Measurements from ENCODE around the gene DPM1.

DNA sequence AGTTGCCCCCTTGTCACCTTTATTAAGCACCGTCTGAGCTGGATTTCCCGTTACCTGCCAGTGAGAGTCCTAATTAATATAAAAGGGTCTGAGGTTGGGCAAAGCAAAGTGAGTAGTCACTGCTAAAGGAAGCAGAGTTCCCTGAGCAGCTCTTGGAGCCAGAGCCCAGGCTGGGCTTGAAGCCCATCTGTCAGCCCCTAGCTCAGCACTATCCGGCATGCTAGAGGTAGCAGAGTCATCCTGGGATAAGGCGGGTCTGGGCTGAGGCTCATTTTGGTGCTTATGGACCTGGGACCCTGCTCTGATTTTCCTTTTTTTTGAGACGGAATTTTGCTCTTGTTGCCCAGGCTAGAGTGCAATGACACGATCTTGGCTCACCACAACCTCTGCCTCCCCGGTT lies 73.3 kb downstream of the DPM1 start:
- TF ChIP-seq ZBTB21 (CRISPR knock-in tag; IDR thresholded peaks at IDR 0.05; ENCODE audit: borderline replicate concordance), result no peak
- TF ChIP-seq, protein P1, sequence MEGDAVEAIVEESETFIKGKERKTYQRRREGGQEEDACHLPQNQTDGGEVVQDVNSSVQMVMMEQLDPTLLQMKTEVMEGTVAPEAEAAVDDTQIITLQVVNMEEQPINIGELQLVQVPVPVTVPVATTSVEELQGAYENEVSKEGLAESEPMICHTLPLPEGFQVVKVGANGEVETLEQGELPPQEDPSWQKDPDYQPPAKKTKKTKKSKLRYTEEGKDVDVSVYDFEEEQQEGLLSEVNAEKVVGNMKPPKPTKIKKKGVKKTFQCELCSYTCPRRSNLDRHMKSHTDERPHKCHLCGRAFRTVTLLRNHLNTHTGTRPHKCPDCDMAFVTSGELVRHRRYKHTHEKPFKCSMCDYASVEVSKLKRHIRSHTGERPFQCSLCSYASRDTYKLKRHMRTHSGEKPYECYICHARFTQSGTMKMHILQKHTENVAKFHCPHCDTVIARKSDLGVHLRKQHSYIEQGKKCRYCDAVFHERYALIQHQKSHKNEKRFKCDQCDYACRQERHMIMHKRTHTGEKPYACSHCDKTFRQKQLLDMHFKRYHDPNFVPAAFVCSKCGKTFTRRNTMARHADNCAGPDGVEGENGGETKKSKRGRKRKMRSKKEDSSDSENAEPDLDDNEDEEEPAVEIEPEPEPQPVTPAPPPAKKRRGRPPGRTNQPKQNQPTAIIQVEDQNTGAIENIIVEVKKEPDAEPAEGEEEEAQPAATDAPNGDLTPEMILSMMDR (IDR thresholded peaks at IDR 0.05), result no peak
- no peak for TF ChIP-seq CREB1 (CRISPR knock-in tag; IDR thresholded peaks at IDR 0.05)
- no peak for TF ChIP-seq ZNF423 (CRISPR knock-in tag; IDR thresholded peaks at IDR 0.05)
- TF ChIP-seq, protein P2, sequence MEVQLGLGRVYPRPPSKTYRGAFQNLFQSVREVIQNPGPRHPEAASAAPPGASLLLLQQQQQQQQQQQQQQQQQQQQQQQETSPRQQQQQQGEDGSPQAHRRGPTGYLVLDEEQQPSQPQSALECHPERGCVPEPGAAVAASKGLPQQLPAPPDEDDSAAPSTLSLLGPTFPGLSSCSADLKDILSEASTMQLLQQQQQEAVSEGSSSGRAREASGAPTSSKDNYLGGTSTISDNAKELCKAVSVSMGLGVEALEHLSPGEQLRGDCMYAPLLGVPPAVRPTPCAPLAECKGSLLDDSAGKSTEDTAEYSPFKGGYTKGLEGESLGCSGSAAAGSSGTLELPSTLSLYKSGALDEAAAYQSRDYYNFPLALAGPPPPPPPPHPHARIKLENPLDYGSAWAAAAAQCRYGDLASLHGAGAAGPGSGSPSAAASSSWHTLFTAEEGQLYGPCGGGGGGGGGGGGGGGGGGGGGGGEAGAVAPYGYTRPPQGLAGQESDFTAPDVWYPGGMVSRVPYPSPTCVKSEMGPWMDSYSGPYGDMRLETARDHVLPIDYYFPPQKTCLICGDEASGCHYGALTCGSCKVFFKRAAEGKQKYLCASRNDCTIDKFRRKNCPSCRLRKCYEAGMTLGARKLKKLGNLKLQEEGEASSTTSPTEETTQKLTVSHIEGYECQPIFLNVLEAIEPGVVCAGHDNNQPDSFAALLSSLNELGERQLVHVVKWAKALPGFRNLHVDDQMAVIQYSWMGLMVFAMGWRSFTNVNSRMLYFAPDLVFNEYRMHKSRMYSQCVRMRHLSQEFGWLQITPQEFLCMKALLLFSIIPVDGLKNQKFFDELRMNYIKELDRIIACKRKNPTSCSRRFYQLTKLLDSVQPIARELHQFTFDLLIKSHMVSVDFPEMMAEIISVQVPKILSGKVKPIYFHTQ (CRISPR knock-in tag; IDR thresholded peaks at IDR 0.05), result no peak
- TF ChIP-seq, protein P3, sequence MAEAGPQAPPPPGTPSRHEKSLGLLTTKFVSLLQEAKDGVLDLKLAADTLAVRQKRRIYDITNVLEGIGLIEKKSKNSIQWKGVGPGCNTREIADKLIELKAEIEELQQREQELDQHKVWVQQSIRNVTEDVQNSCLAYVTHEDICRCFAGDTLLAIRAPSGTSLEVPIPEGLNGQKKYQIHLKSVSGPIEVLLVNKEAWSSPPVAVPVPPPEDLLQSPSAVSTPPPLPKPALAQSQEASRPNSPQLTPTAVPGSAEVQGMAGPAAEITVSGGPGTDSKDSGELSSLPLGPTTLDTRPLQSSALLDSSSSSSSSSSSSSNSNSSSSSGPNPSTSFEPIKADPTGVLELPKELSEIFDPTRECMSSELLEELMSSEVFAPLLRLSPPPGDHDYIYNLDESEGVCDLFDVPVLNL (CRISPR knock-in tag; IDR thresholded peaks at IDR 0.05; ENCODE audit: borderline replicate concordance, low read depth), result no peak
- TF ChIP-seq, protein P4, sequence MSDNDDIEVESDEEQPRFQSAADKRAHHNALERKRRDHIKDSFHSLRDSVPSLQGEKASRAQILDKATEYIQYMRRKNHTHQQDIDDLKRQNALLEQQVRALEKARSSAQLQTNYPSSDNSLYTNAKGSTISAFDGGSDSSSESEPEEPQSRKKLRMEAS (CRISPR knock-in tag; IDR thresholded peaks at IDR 0.05), result no peak
- no peak for TF ChIP-seq ZNF138 (CRISPR knock-in tag; conservative IDR thresholded peaks at IDR 0.05)

Data from WTC11 (cell line).